Measurements from ENCODE around the gene THBS3.

Gene THBS3

DNA sequence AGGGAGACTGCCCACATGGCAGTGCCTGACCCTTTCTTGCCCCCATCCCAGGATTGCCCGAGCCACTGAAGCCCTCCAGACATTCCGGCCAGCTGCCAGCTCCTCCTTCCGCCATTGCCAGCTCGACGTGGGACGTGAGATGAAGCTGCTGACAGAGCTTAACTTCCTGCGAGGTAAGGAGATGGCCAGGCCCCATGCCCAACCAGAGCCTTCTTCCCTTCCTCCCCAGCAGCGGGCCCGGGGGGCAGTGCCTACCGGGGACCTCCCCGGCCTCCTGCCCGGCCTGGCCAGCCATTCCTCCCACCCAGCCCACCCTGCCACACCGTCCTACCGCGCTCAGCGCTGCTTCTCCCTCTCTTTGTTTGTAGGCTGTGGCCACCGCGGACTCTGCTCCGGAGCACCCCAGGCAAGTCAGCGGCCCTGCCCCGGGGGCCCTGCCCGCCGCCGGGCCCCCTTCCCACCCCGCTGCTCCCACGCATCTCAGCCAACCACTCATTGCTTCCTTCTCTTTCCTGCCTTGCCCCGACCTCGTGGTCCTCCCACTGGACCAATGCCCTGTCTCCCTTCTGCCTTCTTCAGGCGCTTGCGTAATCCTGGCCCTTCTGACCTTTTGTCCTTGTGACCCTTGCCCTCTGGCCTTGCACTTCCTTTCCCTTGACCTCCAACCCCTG, 29.1 kb downstream of the THBS3 start:
- DNase-seq (ENCODE audit: extremely low spot score): no peak
- TF ChIP-seq ZNF384 (IDR thresholded peaks at IDR 0.05) (no peak), BHLHE40 (IDR thresholded peaks at IDR 0.05; ENCODE audit: borderline replicate concordance) (no peak), L3MBTL2 (conservative IDR thresholded peaks at IDR 0.05) (no peak), SP1 (IDR thresholded peaks at IDR 0.05) (no peak)
- TF ChIP-seq, protein P1, sequence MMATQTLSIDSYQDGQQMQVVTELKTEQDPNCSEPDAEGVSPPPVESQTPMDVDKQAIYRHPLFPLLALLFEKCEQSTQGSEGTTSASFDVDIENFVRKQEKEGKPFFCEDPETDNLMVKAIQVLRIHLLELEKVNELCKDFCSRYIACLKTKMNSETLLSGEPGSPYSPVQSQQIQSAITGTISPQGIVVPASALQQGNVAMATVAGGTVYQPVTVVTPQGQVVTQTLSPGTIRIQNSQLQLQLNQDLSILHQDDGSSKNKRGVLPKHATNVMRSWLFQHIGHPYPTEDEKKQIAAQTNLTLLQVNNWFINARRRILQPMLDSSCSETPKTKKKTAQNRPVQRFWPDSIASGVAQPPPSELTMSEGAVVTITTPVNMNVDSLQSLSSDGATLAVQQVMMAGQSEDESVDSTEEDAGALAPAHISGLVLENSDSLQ (IDR thresholded peaks at IDR 0.05): no peak
- CTCF ChIA-PET: interaction anchor here (2.0 kb wide), 1 partner anchor 11 kb away, joined by 6 read pairs; no protein-coding TSS in a partner anchor
- POLR2A ChIA-PET: interaction anchor here (1.0 to 3.1 kb wide), 2 partner anchors 15 to 33 kb away, joined by 3 to 22 read pairs; no protein-coding TSS in a partner anchor

DNA sequence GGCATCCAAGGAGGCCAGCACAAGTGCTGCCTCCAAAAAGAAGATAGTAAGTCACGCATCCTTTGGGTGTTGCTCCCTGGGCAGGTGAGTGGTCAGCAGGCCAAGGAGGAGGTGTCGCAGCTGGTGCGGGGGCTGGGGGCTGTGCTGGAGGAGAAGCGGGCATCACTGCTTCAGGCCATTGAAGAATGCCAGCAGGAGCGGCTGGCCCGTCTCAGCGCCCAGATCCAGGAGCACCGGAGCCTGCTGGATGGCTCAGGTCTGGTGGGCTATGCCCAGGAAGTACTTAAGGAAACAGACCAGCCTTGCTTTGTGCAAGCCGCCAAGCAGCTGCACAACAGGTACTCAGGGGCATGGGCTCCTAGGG, 29.8 kb downstream of the THBS3 start:
- ChIA-PET POLR2A (interaction anchor here (1.0 to 3.1 kb wide), 3 partner anchors 16 to 49 kb away, joined by 3 to 22 read pairs (median 3); no protein-coding TSS in a partner anchor), CTCF (interaction anchor here (1.3 to 2.0 kb wide), 2 partner anchors 10 to 15 kb away, joined by 6 to 14 read pairs; no protein-coding TSS in a partner anchor)
- DNase-seq (ENCODE audit: extremely low spot score): no peak
- TF ChIP-seq SUZ12 (IDR thresholded peaks at IDR 0.05) (no peak), TARDBP (IDR thresholded peaks at IDR 0.05) (no peak), LEF1 (IDR thresholded peaks at IDR 0.05; ENCODE audit: borderline replicate concordance) (no peak), SP1 (IDR thresholded peaks at IDR 0.05) (no peak), L3MBTL2 (conservative IDR thresholded peaks at IDR 0.05) (no peak), ZNF384 (IDR thresholded peaks at IDR 0.05) (no peak), FOXM1 (IDR thresholded peaks at IDR 0.05; ENCODE audit: borderline replicate concordance) (no peak), FOXA1 (IDR thresholded peaks at IDR 0.05) (no peak), CTBP1 (IDR thresholded peaks at IDR 0.05; ENCODE audit: borderline replicate concordance) (no peak), ARNT (IDR thresholded peaks at IDR 0.05) (no peak), BHLHE40 (IDR thresholded peaks at IDR 0.05; ENCODE audit: borderline replicate concordance) (no peak), FOXK2 (IDR thresholded peaks at IDR 0.05) (no peak)
- TF ChIP-seq, protein P1 (IDR thresholded peaks at IDR 0.05): no peak

DNA sequence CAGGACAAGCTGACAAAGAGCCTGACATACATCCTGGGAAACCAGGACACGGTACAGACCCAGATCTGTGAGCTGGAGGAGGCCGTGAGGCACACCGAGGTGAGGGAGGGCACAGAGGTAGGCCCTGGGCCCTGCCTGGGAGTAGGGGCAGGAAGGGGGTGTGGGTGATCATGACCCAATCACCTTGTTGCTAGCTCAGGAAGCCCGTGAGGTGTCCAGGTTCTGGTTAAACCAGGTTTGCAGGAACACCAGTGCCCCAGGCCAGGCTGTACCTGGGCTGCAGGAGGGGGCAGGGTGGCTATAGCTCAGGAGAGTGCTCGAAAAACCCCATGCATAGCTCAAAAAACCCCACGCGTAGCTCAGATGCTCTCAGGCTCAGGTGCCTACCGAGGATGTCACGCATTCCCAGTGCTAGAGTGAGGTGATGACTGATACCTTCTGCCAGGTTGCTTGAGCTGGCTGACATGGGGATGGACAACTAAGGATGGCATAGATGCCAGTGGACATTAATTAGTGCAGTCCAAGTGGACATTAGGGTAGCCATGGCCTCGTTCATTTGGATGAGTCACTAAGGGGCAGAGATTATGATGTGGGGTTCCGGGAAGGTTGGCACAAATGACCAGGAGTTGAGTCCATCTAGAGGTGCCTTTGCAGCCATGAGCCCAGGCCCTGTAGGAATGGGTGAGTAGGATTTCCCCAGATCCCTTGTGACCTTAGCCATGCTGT, 30.3 kb downstream of the THBS3 start:
- TF ChIP-seq BHLHE40 (IDR thresholded peaks at IDR 0.05; ENCODE audit: borderline replicate concordance): no peak
- TF ChIP-seq TARDBP (IDR thresholded peaks at IDR 0.05): no peak
- TF ChIP-seq ARNT (IDR thresholded peaks at IDR 0.05): no peak
- TF ChIP-seq FOXA1 (IDR thresholded peaks at IDR 0.05): no peak
- TF ChIP-seq, protein P1 (IDR thresholded peaks at IDR 0.05): no peak
- TF ChIP-seq HDGF (IDR thresholded peaks at IDR 0.05; ENCODE audit: borderline replicate concordance): no peak
- no peak for TF ChIP-seq FOXM1 (IDR thresholded peaks at IDR 0.05; ENCODE audit: borderline replicate concordance)
- TF ChIP-seq L3MBTL2 (conservative IDR thresholded peaks at IDR 0.05): no peak
- no peak for TF ChIP-seq NFRKB (IDR thresholded peaks at IDR 0.05)
- POLR2A ChIA-PET: interaction anchor here (1.0 to 3.1 kb wide), 2 partner anchors 17 to 49 kb away, joined by 3 to 22 read pairs; no protein-coding TSS in a partner anchor
- CTCF ChIA-PET: interaction anchor here (0.8 to 2.0 kb wide), 4 partner anchors 10 to 17 kb away, joined by 3 to 14 read pairs (median 4); no protein-coding TSS in a partner anchor
- DNase-seq (ENCODE audit: extremely low spot score): no peak

DNA sequence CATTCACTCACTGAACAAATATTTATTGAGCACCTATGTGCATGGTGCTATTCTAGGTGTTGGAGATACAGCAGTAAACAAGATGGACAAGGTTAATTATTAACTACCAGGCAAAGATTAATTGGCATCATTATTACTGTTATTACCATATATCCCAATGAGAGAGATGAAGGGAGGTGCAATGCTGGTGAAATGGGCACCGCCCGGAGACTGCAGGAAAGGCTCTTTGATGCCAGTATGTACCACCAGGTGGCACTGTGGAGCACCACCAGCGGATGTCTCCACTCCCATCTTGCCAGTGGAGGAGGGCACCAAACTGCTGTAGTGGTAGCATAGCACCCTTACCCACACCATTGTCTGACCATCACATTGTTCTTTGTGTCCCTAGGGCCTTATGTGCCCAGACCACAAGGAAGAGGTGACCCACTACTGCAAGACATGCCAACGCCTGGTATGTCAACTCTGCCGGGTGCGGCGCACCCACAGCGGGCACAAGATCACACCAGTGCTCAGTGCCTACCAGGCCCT, 31.1 kb downstream of the THBS3 start:
- CTCF ChIA-PET: interaction anchor here (0.6 to 2.0 kb wide), 5 partner anchors 9 to 987 kb away, joined by 3 to 14 read pairs (median 3); no protein-coding TSS in a partner anchor
- TF ChIP-seq HDGF (IDR thresholded peaks at IDR 0.05; ENCODE audit: borderline replicate concordance) (no peak), CTBP1 (IDR thresholded peaks at IDR 0.05; ENCODE audit: borderline replicate concordance) (no peak), SUZ12 (IDR thresholded peaks at IDR 0.05) (no peak), ARNT (IDR thresholded peaks at IDR 0.05) (no peak)
- TF ChIP-seq, protein P1 (IDR thresholded peaks at IDR 0.05): no peak
- POLR2A ChIA-PET: interaction anchor here (1.0 to 3.1 kb wide), 3 partner anchors 9 to 50 kb away, joined by 3 to 22 read pairs (median 3); no protein-coding TSS in a partner anchor
- peak; percentile 89 for DNase-seq (ENCODE audit: extremely low spot score)

DNA sequence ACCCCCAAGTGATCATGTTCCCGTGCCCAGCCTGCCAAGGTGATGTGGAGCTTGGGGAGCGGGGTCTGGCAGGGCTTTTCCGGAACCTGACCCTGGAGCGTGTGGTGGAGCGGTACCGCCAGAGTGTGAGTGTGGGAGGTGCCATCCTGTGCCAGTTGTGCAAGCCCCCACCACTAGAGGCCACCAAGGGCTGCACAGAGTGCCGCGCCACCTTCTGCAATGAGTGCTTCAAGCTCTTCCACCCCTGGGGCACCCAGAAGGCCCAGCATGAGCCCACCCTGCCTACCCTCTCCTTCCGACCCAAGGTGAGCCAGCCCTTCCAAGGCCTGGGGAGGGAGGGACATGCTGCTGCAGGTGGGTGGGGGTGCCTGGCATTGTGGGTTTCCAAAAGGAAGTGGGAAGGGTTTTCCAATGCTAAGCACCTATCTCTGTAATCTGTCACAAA, 31.7 kb downstream of the THBS3 start:
- no peak for TF ChIP-seq ARNT (IDR thresholded peaks at IDR 0.05)
- POLR2A ChIA-PET: interaction anchor here (1.1 to 4.5 kb wide), 4 partner anchors 9 to 51 kb away, joined by 3 to 96 read pairs (median 5); partner anchors contain the start of gene SLC50A1
- CTCF ChIA-PET: interaction anchor here (0.6 to 5.7 kb wide), 6 partner anchors 18 to 987 kb away, joined by 3 to 52 read pairs (median 5); no protein-coding TSS in a partner anchor
- DNase-seq (ENCODE audit: extremely low spot score): no peak

Data from HEK293T (cell line).